Measurements from ENCODE around the gene PMPCB.

DNA sequence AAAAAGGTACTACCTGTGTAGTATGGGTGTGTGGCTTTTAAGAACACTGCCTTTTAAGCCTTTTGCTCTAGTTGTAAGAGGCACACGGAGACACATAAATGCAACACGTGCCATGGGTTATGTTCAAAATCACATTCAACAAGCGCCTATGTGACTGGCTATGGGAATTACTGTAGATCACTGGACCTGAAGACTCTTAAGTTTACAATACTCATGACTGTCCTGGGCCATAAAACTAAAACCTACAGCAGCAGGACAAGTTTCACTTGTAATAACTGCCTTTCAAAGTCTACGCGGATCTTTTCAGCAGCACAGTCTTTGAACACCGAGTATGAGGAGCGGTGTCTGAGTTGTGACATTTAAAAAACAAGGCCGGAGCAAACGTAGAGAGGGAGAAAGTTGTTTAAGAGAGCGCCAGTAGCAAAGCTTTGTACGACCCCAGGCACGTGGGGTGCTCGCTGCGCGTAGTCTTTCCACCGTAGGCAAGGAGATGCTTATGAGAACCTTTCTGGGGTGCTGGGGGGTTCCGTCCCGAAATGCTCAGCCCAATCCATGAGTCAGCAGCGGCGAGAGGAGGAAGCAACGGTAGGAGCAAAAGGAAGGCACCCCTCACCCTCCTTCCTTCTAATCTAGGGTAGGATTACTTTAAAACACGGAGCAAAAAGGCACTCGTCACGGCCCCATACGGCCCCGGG, 46.7 kb downstream of the PMPCB start:
- no peak for TF ChIP-seq EZH2 (IDR thresholded peaks at IDR 0.05; ENCODE audit: insufficient read depth, low read length)
- TF ChIP-seq, protein P1, sequence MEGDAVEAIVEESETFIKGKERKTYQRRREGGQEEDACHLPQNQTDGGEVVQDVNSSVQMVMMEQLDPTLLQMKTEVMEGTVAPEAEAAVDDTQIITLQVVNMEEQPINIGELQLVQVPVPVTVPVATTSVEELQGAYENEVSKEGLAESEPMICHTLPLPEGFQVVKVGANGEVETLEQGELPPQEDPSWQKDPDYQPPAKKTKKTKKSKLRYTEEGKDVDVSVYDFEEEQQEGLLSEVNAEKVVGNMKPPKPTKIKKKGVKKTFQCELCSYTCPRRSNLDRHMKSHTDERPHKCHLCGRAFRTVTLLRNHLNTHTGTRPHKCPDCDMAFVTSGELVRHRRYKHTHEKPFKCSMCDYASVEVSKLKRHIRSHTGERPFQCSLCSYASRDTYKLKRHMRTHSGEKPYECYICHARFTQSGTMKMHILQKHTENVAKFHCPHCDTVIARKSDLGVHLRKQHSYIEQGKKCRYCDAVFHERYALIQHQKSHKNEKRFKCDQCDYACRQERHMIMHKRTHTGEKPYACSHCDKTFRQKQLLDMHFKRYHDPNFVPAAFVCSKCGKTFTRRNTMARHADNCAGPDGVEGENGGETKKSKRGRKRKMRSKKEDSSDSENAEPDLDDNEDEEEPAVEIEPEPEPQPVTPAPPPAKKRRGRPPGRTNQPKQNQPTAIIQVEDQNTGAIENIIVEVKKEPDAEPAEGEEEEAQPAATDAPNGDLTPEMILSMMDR (IDR thresholded peaks at IDR 0.05; ENCODE audit: insufficient read depth, low read depth, low read length) = no peak
